Trophoblast cell (in vitro differentiated cells and primary cell): ENCODE data around the gene CTIF.

Experiments used
- DNase-seq, 2 donors: peaks; one replicate each; pipeline ENCODE4 v3.0.0-alpha.2; 2016
- H2AFZ ChIP-seq: 2 replicates; pipeline ENCODE4 v1.6.1; 2013; ENCODE audit warnings: low read length, moderate library complexity, mild to moderate bottlenecking; ENCODE audit not compliant: insufficient read depth, poor library complexity
- H2AK5ac ChIP-seq: 2 replicates; pipeline ENCODE4 v1.6.1; 2013; ENCODE audit warnings: mild to moderate bottlenecking, low read length
- H2BK120ac ChIP-seq: 2 replicates; pipeline ENCODE4 v1.6.1; 2013; ENCODE audit warnings: low read length, mild to moderate bottlenecking, moderate library complexity; ENCODE audit not compliant: insufficient read depth, poor library complexity
- H2BK12ac ChIP-seq: 2 replicates; pipeline ENCODE4 v1.6.1; 2013; ENCODE audit warnings: mild to moderate bottlenecking, low read length, moderate library complexity
- H2BK5ac ChIP-seq: 2 replicates; pipeline ENCODE4 v1.6.1; 2013; ENCODE audit warnings: low read length, low read depth, moderate library complexity, mild to moderate bottlenecking; ENCODE audit not compliant: poor library complexity
- H3K14ac ChIP-seq: 2 replicates; pipeline ENCODE4 v1.6.1; 2013; ENCODE audit warnings: mild to moderate bottlenecking, low read length
- H3K18ac ChIP-seq: 2 replicates; pipeline ENCODE4 v1.6.1; 2013; ENCODE audit warnings: mild to moderate bottlenecking, low read length
- H3K23ac ChIP-seq: 2 replicates; pipeline ENCODE4 v1.6.1; 2013; ENCODE audit warnings: low read length
- H3K27ac ChIP-seq: 2 replicates; pipeline ENCODE4 v1.5.1; 2013; ENCODE audit warnings: low read depth, mild to moderate bottlenecking, inconsistent platforms, low read length, moderate library complexity
- H3K27me3 ChIP-seq: 2 replicates; pipeline ENCODE4 v1.6.1; 2013; ENCODE audit warnings: inconsistent platforms, mild to moderate bottlenecking, low read length, moderate library complexity; ENCODE audit not compliant: insufficient read depth
- H3K36me3 ChIP-seq, 2 experiments: 1 replicate in 1 of 2; 2 replicates in 1 of 2; pipeline ENCODE4 v1.6.1; 2013; ENCODE audit warnings: low read length in 2 of 2, mild to moderate bottlenecking in 2 of 2, moderate library complexity in 1 of 2; ENCODE audit not compliant: insufficient read depth in 2 of 2, control insufficient read depth in 1 of 2
- H3K4ac ChIP-seq: 2 replicates; pipeline ENCODE4 v1.6.1; 2013; ENCODE audit warnings: low read depth, mild to moderate bottlenecking, low read length, moderate library complexity
- H3K4me1 ChIP-seq, 2 experiments: 1 replicate in 1 of 2; 2 replicates in 1 of 2; pipeline ENCODE4 v1.6.1; 2013; ENCODE audit warnings: low read length in 2 of 2, mild to moderate bottlenecking in 2 of 2, moderate library complexity in 1 of 2; ENCODE audit not compliant: insufficient read depth in 2 of 2, control insufficient read depth in 1 of 2
- H3K4me2 ChIP-seq: 2 replicates; pipeline ENCODE4 v1.6.1; 2013; ENCODE audit warnings: inconsistent platforms, mild to moderate bottlenecking, low read length, moderate library complexity
- H3K4me3 ChIP-seq: 2 replicates; pipeline ENCODE4 v1.5.1; 2013; ENCODE audit warnings: mild to moderate bottlenecking, low read depth, low read length, inconsistent platforms
- H3K79me1 ChIP-seq: one replicate; pipeline ENCODE4 v1.6.1; 2013; ENCODE audit warnings: low read length
- H3K79me2 ChIP-seq: 2 replicates; pipeline ENCODE4 v1.6.1; 2013; ENCODE audit warnings: low read length, mild to moderate bottlenecking; ENCODE audit not compliant: control insufficient read depth, insufficient read depth, poor library complexity
- H3K9ac ChIP-seq: 2 replicates; pipeline ENCODE4 v1.6.1; 2013; ENCODE audit warnings: mild to moderate bottlenecking, low read length
- H3K9me3 ChIP-seq: 2 replicates; pipeline ENCODE4 v1.6.1; 2013; ENCODE audit warnings: low read depth, mild to moderate bottlenecking, control low read depth, inconsistent platforms, low read length; ENCODE audit not compliant: insufficient read depth
- H4K12ac ChIP-seq: 2 replicates; pipeline ENCODE4 v1.6.1; 2013; ENCODE audit warnings: low read depth, mild to moderate bottlenecking, low read length, moderate library complexity
- H4K8ac ChIP-seq: 2 replicates; pipeline ENCODE4 v1.6.1; 2013; ENCODE audit warnings: low read depth, mild to moderate bottlenecking, low read length, moderate library complexity
- H4K91ac ChIP-seq: one replicate; pipeline ENCODE4 v1.6.1; 2013; ENCODE audit warnings: low read depth, mild to moderate bottlenecking, low read length, moderate library complexity
- WGBS: extraction: QIAGEN DNeasy Blood & Tissue Kit; methylation state at CpG from one replicate; pipeline ENCODE4 v1.1.7; 2013; ENCODE audit warnings: missing lambda C conversion rate; ENCODE audit not compliant: insufficient read length, insufficient coverage; ENCODE audit errors: extremely low coverage; 5-methylcytosine and 5-hydroxymethylcytosine counted together

Gene CTIF

DNA sequence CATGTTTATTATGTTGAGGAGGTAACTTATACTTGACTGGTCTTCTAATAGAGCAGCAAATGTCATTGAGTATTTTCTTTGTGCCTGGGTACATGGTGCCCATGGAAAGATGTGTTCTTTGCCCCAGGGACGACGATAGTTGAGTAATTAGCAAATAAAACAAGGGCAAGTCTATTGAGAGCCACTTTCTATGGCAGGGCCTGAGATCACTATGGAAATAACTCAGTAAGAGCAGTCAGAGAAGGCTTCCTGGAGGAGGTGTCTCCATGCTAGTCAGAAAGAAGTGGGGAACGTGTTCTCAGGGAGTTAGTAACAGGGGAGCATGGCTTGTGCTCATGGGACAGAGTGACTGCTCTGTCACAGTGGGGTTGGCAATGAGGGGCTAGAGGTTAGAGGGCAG lies 28.6 kb downstream of the CTIF start:
- Histone ChIP-seq H3K9ac (no peak overlapping the region), H4K8ac (no peak overlapping the region), H2BK120ac (no peak overlapping the region), H3K4ac (no peak overlapping the region), H3K14ac (no peak overlapping the region), H3K9me3 (peaks cover 3% of the 10 kb centered on the region), H3K4me1 (peaks cover 3 to 6% of the 10 kb centered on the region in 2 experiments), H3K23ac (peak overlapping the region; percentile 18), H4K12ac (no peak overlapping the region), H2BK12ac (no peak overlapping the region), H2BK5ac (no peak overlapping the region), H3K36me3 (no peaks in the 10 kb centered on the region), H4K91ac (no peak overlapping the region), H2AFZ (no peak overlapping the region), H2AK5ac (no peak overlapping the region), H3K4me2 (no peak overlapping the region), H3K4me3 (no peak overlapping the region), H3K27me3 (no peaks in the 10 kb centered on the region), H3K79me1 (no peaks in the 10 kb centered on the region), H3K18ac (no peak overlapping the region), H3K79me2 (no peaks in the 10 kb centered on the region), H3K27ac (no peak overlapping the region)
- WGBS, result no CpG with 5 or more reads among the region's 3 CpGs
- DNase-seq, result no peak

DNA sequence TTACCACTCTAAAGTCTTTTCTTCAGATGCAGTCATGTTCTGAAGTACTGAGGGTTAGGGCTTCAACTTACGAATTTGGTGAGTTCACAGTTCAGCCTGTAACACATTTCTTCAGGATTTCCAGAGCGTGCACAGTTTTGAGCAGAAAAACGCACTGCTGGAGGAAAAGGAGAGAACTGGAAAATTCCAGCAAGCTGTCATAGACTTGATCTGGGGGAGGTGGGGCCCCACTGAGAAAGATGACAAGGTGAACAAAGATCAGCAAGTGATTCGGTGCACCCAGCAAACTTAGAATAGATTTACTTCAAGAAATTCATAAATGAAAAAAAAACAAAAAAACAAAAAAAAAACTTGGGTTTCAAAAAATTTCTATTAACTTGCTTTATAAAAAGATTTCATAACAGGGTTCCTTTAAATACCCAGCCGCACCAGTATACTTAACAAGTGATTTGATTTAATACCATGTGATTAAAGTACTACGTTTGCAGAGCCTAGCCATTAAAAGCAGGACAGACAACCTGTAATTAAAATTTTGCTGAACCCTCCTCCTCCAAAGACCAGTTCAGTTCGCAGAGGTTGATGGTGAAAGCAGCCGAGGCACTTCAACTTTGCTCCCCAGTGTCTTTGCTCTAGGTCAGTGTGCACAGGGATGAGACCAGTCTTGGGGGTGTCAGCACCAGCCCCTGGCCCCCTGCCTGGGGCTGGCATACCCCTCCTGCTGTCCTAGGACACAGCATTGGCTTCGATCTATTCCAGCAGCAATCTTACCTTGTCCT lies 30.5 kb downstream of the CTIF start:
- no peak overlapping the region for H3K18ac ChIP-seq

DNA sequence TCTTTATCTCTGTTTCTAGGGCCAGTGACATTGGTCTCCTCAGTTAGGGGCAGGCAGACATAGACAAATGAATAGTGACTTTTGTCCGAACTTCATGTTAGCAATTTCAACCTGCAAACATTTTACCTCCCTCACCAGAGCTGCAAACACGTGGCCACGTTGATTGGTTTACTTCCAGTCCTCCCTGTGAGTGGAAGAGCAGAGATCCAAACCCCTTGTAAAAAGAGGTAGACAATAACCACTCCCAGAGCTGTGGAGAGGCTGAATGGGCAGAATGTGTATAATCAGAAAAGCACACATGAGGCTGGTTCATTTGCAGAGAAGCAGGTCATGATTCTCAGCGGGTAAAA lies 31.1 kb downstream of the CTIF start:
- no peak for DNase-seq
- Histone ChIP-seq H3K23ac (no peak overlapping the region), H3K9ac (no peak overlapping the region), H3K4me2 (no peak overlapping the region), H3K4me3 (no peak overlapping the region), H3K27ac (no peak overlapping the region), H3K9me3 (peaks cover 3% of the 10 kb centered on the region), H4K91ac (no peak overlapping the region), H3K36me3 (no peaks in the 10 kb centered on the region), H2BK120ac (no peak overlapping the region), H3K27me3 (no peaks in the 10 kb centered on the region), H3K4ac (no peak overlapping the region), H3K14ac (no peak overlapping the region), H3K4me1 (peaks cover 0 to 3% of the 10 kb centered on the region in 2 experiments), H2AFZ (no peak overlapping the region), H2AK5ac (no peak overlapping the region), H3K18ac (no peak overlapping the region), H3K79me1 (no peaks in the 10 kb centered on the region), H2BK12ac (no peak overlapping the region), H3K79me2 (no peaks in the 10 kb centered on the region), H4K12ac (no peak overlapping the region), H2BK5ac (no peak overlapping the region), H4K8ac (no peak overlapping the region)
- no CpG with 5 or more reads among the region's 4 CpGs for WGBS

More for the DNA sequence above, 30.5 kb downstream of the CTIF start:
- Histone ChIP-seq H3K36me3 (no peaks in the 10 kb centered on the region), H3K23ac (no peak overlapping the region), H3K4me2 (no peak overlapping the region), H3K4ac (no peak overlapping the region), H4K91ac (no peak overlapping the region), H3K9me3 (peaks cover 3% of the 10 kb centered on the region), H2AFZ (no peak overlapping the region), H3K9ac (no peak overlapping the region), H3K79me1 (no peaks in the 10 kb centered on the region), H4K12ac (no peak overlapping the region), H3K14ac (no peak overlapping the region), H2BK5ac (no peak overlapping the region), H2BK12ac (no peak overlapping the region), H3K27ac (no peak overlapping the region), H2AK5ac (no peak overlapping the region), H3K79me2 (no peaks in the 10 kb centered on the region), H2BK120ac (no peak overlapping the region), H4K8ac (no peak overlapping the region), H3K4me1 (peaks cover 0 to 3% of the 10 kb centered on the region in 2 experiments), H3K27me3 (no peaks in the 10 kb centered on the region), H3K4me3 (no peak overlapping the region)
- no CpG with 5 or more reads among the region's 9 CpGs for WGBS
- DNase-seq, result no peak

DNA sequence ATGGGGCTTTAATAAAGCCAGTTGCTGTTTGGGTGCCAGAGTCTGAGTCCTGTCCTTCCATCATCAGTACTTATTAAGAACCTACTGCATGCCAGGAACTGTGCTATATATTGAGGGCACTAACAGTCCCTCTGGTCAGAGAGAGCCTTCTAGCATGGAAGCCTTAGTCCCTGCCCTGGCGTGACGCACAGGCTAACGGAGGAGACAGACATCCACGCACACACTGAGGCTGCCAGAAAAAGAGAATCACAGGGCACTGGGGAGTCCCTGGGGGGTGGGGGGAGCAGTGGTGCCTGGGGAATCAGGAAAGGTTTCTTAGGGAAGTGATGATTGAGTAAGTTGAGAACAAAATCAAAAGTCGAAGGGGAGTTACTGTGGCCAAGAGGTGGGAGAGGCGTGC lies 31.5 kb downstream of the CTIF start:
- no CpG with 5 or more reads among the region's 6 CpGs for WGBS
- Histone ChIP-seq H3K9ac (no peak overlapping the region), H3K14ac (no peak overlapping the region), H4K8ac (no peak overlapping the region), H3K27me3 (no peaks in the 10 kb centered on the region), H3K23ac (no peak overlapping the region), H3K4me3 (no peak overlapping the region), H3K4ac (no peak overlapping the region), H3K79me1 (no peaks in the 10 kb centered on the region), H4K91ac (no peak overlapping the region), H2BK12ac (no peak overlapping the region), H2AK5ac (no peak overlapping the region), H4K12ac (no peak overlapping the region), H3K4me2 (no peak overlapping the region), H3K18ac (no peak overlapping the region), H2BK5ac (no peak overlapping the region), H3K4me1 (peaks cover 0 to 3% of the 10 kb centered on the region in 2 experiments), H2AFZ (no peak overlapping the region), H2BK120ac (no peak overlapping the region), H3K9me3 (peaks cover 3% of the 10 kb centered on the region), H3K36me3 (peaks cover 0 to under 1% of the 10 kb centered on the region in 2 experiments), H3K79me2 (no peaks in the 10 kb centered on the region), H3K27ac (no peak overlapping the region)
- no peak for DNase-seq
